ENCODE data around the gene P2RY2. TPM values are rescaled to one million over a fixed set of nuclear protein-coding genes. Genes with fewer than 3 reads are reported as not detected.

Gene P2RY2
- total and polyA plus RNA-seq, 2 donors (not counting 1 experiment from before 2014, with no cell fraction given): 0.12 to 0.37 TPM

DNA sequence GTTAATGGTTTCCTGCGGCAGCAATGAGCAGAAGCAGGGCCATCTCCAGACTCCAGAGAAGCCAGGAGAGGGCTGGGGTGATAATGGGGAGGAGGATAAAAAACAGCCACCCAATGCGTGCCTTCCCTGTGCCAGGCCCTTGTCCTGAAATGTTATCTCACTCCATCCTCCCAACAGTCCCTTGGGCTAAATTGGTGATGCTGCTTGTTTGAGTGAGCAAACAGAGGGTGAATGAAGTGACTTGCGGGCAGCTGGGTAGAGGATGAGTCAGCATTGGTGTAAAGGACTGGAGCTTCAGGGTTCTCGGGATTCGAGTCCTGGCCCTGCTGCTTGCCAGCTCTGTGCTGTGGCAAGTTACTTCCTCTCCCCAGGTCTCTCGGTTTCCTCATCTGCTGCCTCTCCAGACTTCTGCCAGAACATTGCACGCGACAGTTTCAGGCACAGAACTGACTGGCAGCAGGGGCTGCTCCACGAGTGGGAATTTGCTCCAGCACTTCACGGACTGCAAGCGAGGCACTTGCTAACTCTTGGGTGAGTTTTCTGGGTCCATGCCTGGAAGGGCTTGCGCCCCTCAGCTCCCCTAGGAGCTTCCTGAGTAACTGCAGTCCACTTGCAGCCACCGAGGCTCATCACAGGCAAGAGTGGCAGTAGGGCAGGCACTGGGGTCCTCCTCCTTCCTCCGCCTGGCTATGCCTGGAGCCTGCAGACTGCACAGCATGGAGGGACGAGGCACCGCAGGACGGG, 54.0 kb downstream of the P2RY2 start, which contains the start of gene P2RY6:
P2RY6 (plus strand) TSS at position 403 of the 744 bp plus-strand sequence. CDS start 24,181 bp downstream, outside the sequence.
- H3K4me1 Mint-ChIP-seq: peaks cover 16% of the 10 kb centered on the region
- ChIA-PET POLR2A (interaction anchor here (0.6 to 0.7 kb wide), 2 partner anchors 26 to 668 kb away, joined by 3 to 6 read pairs; no protein-coding TSS in a partner anchor), CTCF (interaction anchor here (0.9 kb wide), 1 partner anchor 9 kb away, joined by 3 read pairs; no protein-coding TSS in a partner anchor)
- WGBS (ENCODE audit: insufficient coverage): 77% methylated on average over 15 of the region's 17 CpGs
- H3K27ac Mint-ChIP-seq: no peak within 1 kb of the TSS
- H3K9me3 Mint-ChIP-seq (ENCODE audit: insufficient read depth): no peaks in the 10 kb centered on the region
- Histone ChIP-seq H3K9ac (ENCODE audit: low read length) (no peak within 1 kb of the TSS), H3K36me3 (replicated peaks in 1 of 2; ENCODE audit: control extremely low read depth in 1 of 2, control insufficient read depth in 1 of 2, extremely low read depth in 1 of 2, insufficient read depth in 2 of 2, low read length in 1 of 2) (no peaks in the 10 kb centered on the region), H2AFZ (ENCODE audit: insufficient read depth, low read depth, low read length, poor library complexity, severe bottlenecking) (no peak within 1 kb of the TSS), H3K4me2 (replicated peaks; ENCODE audit: low read depth, low read length, poor library complexity, severe bottlenecking) (no peak within 1 kb of the TSS), H3K27ac (ENCODE audit: low read length in 2 of 2) (no peak within 1 kb of the TSS), H3K4me1 (ENCODE audit: control insufficient read depth in 2 of 2, insufficient read depth in 2 of 2, low read length in 2 of 2) (peaks cover 0 to 11% of the 10 kb centered on the region in 2 donors), H3K27me3 (replicated peaks in 1 of 4; ENCODE audit: control extremely low read depth in 1 of 4, control insufficient read depth in 3 of 4, insufficient read depth in 4 of 4, low read length in 3 of 4) (peaks cover 0 to 5% (median 0%) of the 10 kb centered on the region in 4 experiments), H3K4me3 (ENCODE audit: control extremely low read depth in 1 of 5, extremely low read depth in 1 of 5, insufficient read depth in 1 of 5, low read depth in 2 of 5, low read length in 4 of 5) (no peak within 1 kb of the TSS), H3K9me3 (ENCODE audit: control extremely low read depth in 1 of 3, control insufficient read depth in 2 of 3, insufficient read depth in 1 of 3, low read length in 2 of 3) (no peaks in the 10 kb centered on the region), H4K20me1 (ENCODE audit: control insufficient read depth, insufficient read depth, low read length, poor library complexity, severe bottlenecking) (no peaks in the 10 kb centered on the region), H3K79me2 (ENCODE audit: control insufficient read depth, insufficient read depth, low read length) (no peaks in the 10 kb centered on the region)
- peaks cover 4% of the 10 kb centered on the region for H3K27me3 Mint-ChIP-seq
- H3K4me3 Mint-ChIP-seq: no peak within 1 kb of the TSS
- DNase-seq (no peak), ATAC-seq (ENCODE audit: low read depth) (no peak)
- intact Hi-C loops (cut with micrococcal nuclease): no loop called here
- no peak for TF ChIP-seq EZH2 (IDR thresholded peaks at IDR 0.05; ENCODE audit: borderline replicate concordance, insufficient read depth, low read depth, low read length, poor library complexity, severe bottlenecking)
- TF ChIP-seq CTCF (IDR thresholded peaks at IDR 0.05): no peak

GRCh38 chr11:73272680-73273038, 54.6 kb downstream of the P2RY2 start:
- Histone ChIP-seq H4K20me1 (ENCODE audit: control insufficient read depth, insufficient read depth, low read length, poor library complexity, severe bottlenecking) (no peaks in the 10 kb centered on the region), H3K36me3 (replicated peaks in 1 of 2; ENCODE audit: control extremely low read depth in 1 of 2, control insufficient read depth in 1 of 2, extremely low read depth in 1 of 2, insufficient read depth in 2 of 2, low read length in 1 of 2) (no peaks in the 10 kb centered on the region), H3K27me3 (replicated peaks in 1 of 4; ENCODE audit: control extremely low read depth in 1 of 4, control insufficient read depth in 3 of 4, insufficient read depth in 4 of 4, low read length in 3 of 4) (peaks cover 0 to 5% (median 0%) of the 10 kb centered on the region in 4 experiments), H3K9me3 (ENCODE audit: control extremely low read depth in 1 of 3, control insufficient read depth in 2 of 3, insufficient read depth in 1 of 3, low read length in 2 of 3) (no peaks in the 10 kb centered on the region), H2AFZ (ENCODE audit: insufficient read depth, low read depth, low read length, poor library complexity, severe bottlenecking) (no peak overlapping the region), H3K4me3 (ENCODE audit: control extremely low read depth in 1 of 5, extremely low read depth in 1 of 5, insufficient read depth in 1 of 5, low read depth in 2 of 5, low read length in 4 of 5) (no peak overlapping the region), H3K4me2 (replicated peaks; ENCODE audit: low read depth, low read length, poor library complexity, severe bottlenecking) (no peak overlapping the region), H3K27ac (ENCODE audit: low read length in 2 of 2) (no peak overlapping the region), H3K79me2 (ENCODE audit: control insufficient read depth, insufficient read depth, low read length) (no peaks in the 10 kb centered on the region), H3K9ac (ENCODE audit: low read length) (no peak overlapping the region), H3K4me1 (ENCODE audit: control insufficient read depth in 2 of 2, insufficient read depth in 2 of 2, low read length in 2 of 2) (peaks cover 0 to 11% of the 10 kb centered on the region in 2 donors)
- Mint-ChIP-seq H3K4me3 (no peak overlapping the region), H3K27ac (no peak overlapping the region), H3K4me1 (peaks cover 16% of the 10 kb centered on the region), H3K27me3 (peaks cover 3% of the 10 kb centered on the region), H3K9me3 (ENCODE audit: insufficient read depth) (no peaks in the 10 kb centered on the region)
- TF ChIP-seq EZH2 (IDR thresholded peaks at IDR 0.05; ENCODE audit: borderline replicate concordance, insufficient read depth, low read depth, low read length, poor library complexity, severe bottlenecking) (no peak), CTCF (IDR thresholded peaks at IDR 0.05) (no peak)
- ChIA-PET POLR2A (interaction anchor here (0.7 kb wide), 1 partner anchor 669 kb away, joined by 6 read pairs; no protein-coding TSS in a partner anchor), CTCF (interaction anchor here (0.9 to 2.9 kb wide), 4 partner anchors 9 to 79 kb away, joined by 3 to 18 read pairs (median 4); no protein-coding TSS in a partner anchor)
- 100% methylated on average over 4 of the region's 7 CpGs for WGBS (ENCODE audit: insufficient coverage)
- DNase-seq (no peak), ATAC-seq (ENCODE audit: low read depth) (no peak)
- intact Hi-C loops (cut with micrococcal nuclease): no loop called here

All from B cell (primary cell).